Esophagus squamous epithelium (tissue), 4 donors: ENCODE data around the gene CYBC1.

Source experiments
- POLR2A ChIP-seq, 4 donors: fragments of 450-650 bp; IDR thresholded peaks; one replicate each; pipeline ENCODE4 v1.6.1; 2017; ENCODE audit warnings: antibody characterized with exemption in 4 of 4, mild to moderate bottlenecking in 4 of 4, moderate library complexity in 3 of 4
- TF ChIP-seq, protein P1 (sequence below), 6 experiments: fragments of 450-650 bp in 4 of 6; fragments of 200-600 bp in 2 of 6; sonication (generic) in 2 of 6; IDR thresholded peaks; one replicate each; pipeline ENCODE4 v1.5.1; 2016 to 2019; ENCODE audit warnings: antibody characterized with exemption in 6 of 6, mild to moderate bottlenecking in 4 of 6, moderate library complexity in 4 of 6

DNA sequence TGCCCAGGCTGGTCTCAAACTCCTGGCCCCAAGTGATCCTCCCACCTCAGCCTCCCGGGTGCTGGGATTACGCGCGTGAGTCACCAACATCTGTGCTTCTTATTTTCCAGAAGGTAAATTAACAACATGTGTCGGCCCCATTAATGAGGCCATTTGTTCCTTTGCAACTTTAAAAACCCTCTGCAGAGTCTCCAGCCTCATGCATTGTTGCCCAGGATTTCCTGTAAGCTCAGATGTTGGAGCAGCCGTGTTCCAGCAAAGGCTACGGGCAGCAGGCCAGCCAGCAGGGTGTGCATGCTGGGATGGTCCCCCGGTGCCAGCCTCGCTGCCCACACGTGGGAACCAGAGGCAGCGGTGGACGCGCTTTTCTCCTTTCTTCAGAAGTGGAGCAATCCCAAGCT lies 51.5 kb downstream of the CYBC1 start:
- TF ChIP-seq POLR2A (IDR thresholded peaks at IDR 0.05) = no peak
- TF ChIP-seq, protein P1, sequence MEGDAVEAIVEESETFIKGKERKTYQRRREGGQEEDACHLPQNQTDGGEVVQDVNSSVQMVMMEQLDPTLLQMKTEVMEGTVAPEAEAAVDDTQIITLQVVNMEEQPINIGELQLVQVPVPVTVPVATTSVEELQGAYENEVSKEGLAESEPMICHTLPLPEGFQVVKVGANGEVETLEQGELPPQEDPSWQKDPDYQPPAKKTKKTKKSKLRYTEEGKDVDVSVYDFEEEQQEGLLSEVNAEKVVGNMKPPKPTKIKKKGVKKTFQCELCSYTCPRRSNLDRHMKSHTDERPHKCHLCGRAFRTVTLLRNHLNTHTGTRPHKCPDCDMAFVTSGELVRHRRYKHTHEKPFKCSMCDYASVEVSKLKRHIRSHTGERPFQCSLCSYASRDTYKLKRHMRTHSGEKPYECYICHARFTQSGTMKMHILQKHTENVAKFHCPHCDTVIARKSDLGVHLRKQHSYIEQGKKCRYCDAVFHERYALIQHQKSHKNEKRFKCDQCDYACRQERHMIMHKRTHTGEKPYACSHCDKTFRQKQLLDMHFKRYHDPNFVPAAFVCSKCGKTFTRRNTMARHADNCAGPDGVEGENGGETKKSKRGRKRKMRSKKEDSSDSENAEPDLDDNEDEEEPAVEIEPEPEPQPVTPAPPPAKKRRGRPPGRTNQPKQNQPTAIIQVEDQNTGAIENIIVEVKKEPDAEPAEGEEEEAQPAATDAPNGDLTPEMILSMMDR (IDR thresholded peaks at IDR 0.05) = no peak
